Panc1 (cell line): Measurements from ENCODE around the gene PRL.

Experiments used
- POLR2AphosphoS5 ChIP-seq: IDR thresholded peaks from 2 replicates; pipeline ENCODE4 v1.6.1; 2012; ENCODE audit warnings: mild to moderate bottlenecking, low read depth, low read length, moderate library complexity
- TF ChIP-seq, protein P1 (sequence below): fragments of 450-650 bp; IDR thresholded peaks from 2 replicates; pipeline ENCODE4 v1.5.1; 2017; ENCODE audit warnings: mild to moderate bottlenecking

DNA sequence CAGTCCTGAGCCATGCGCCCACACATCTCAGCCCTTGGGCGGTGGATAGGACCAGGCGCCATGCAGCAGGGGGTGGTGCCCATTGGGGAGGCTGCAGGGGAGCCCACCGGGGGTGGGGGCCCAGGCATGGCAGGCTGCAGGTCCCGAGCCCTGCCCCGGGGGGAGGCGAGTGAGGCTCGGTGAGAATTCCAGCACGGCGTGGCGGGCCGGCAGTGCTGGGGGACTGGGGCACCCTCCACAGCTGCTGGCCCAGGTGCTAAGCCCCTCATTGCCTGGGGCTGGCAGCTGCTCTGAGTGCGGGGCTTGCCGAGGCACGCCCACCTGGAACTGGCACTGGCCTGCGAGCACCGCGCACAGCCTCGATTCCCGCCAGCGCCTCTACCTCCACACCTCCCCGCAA, 21.6 kb upstream of the PRL start:
- TF ChIP-seq POLR2AphosphoS5: no peak
- TF ChIP-seq, protein P1, sequence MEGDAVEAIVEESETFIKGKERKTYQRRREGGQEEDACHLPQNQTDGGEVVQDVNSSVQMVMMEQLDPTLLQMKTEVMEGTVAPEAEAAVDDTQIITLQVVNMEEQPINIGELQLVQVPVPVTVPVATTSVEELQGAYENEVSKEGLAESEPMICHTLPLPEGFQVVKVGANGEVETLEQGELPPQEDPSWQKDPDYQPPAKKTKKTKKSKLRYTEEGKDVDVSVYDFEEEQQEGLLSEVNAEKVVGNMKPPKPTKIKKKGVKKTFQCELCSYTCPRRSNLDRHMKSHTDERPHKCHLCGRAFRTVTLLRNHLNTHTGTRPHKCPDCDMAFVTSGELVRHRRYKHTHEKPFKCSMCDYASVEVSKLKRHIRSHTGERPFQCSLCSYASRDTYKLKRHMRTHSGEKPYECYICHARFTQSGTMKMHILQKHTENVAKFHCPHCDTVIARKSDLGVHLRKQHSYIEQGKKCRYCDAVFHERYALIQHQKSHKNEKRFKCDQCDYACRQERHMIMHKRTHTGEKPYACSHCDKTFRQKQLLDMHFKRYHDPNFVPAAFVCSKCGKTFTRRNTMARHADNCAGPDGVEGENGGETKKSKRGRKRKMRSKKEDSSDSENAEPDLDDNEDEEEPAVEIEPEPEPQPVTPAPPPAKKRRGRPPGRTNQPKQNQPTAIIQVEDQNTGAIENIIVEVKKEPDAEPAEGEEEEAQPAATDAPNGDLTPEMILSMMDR: no peak
